ACC112 (cell line): Measurements from ENCODE around the gene CFAP77.

Experiments
- H2AFZ ChIP-seq: fragments of 200-600 bp; sonication (generic); one replicate; pipeline ENCODE4 v1.6.0; 2017; ENCODE audit warnings: antibody characterized with exemption, low read length; ENCODE audit not compliant: unreplicated experiment
- H3K27ac ChIP-seq: fragments of 200-600 bp; sonication (generic); 2 replicates; pipeline ENCODE4 v1.5.1; 2014; ENCODE audit warnings: low read depth, mild to moderate bottlenecking, antibody characterized with exemption, low read length, moderate library complexity
- H3K27me3 ChIP-seq: fragments of 200-600 bp; sonication (generic); 2 replicates; pipeline ENCODE4 v1.6.1; 2014; ENCODE audit warnings: mild to moderate bottlenecking, antibody characterized with exemption, low read length, moderate library complexity, mixed read lengths; ENCODE audit not compliant: insufficient read depth
- H3K36me3 ChIP-seq: fragments of 200-600 bp; sonication (generic); 2 replicates; pipeline ENCODE4 v1.6.1; 2016; ENCODE audit warnings: mild to moderate bottlenecking, antibody characterized with exemption, low read length, moderate library complexity, mixed read lengths; ENCODE audit not compliant: insufficient read depth
- H3K4me1 ChIP-seq: fragments of 200-600 bp; sonication (generic); one replicate; pipeline ENCODE4 v1.6.1; 2016; ENCODE audit warnings: low read length, mixed read lengths; ENCODE audit not compliant: insufficient read depth, unreplicated experiment, control insufficient read depth
- H3K4me3 ChIP-seq: fragments of 200-600 bp; sonication (generic); 2 replicates; pipeline ENCODE4 v1.5.1; 2014; ENCODE audit warnings: mild to moderate bottlenecking, low read depth, low read length
- H3K79me2 ChIP-seq: fragments of 200-600 bp; sonication (generic); one replicate; pipeline ENCODE4 v1.6.0; 2016; ENCODE audit warnings: low read length; ENCODE audit not compliant: control insufficient read depth, unreplicated experiment, insufficient read depth

The CFAP77 gene

DNA sequence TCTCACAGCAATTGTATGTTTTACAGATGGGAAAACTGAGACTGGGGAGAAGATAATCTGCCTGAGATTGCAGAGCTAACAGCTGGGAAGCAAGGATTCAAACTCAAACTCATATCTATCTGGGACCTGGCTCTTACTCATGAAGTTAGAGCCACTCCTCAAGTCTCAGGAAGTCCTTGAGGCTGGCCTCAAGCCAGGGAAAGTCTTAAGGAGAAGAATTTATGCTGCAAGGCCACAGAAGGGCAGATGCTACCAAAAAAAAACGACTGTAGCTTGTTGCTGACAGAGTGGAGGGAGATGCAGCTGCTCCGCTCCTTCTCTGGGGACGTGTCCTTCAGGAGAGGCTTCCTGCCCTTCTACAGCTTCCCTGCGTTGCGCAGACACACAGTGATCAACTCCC, 212.1 kb downstream of the CFAP77 start:
- no peaks in the 10 kb centered on the region for H3K27me3 ChIP-seq
- no peak overlapping the region for H3K27ac ChIP-seq
- no peaks in the 10 kb centered on the region for H3K79me2 ChIP-seq
- H3K4me1 ChIP-seq, result peaks cover 7% of the 10 kb centered on the region
- peaks cover 13% of the 10 kb centered on the region for H3K36me3 ChIP-seq
- no peak overlapping the region for H3K4me3 ChIP-seq
- no peak overlapping the region for H2AFZ ChIP-seq
